HG03064 (cell line): ENCODE measurements around the gene COCH.
"Not testable (repeated sequence)": the region's sequence is repeated elsewhere in the genome, so short reads cannot be mapped to it uniquely, and the experiment has no call there.

Experiments used
- ATAC-seq: cut with Tn5 transposase; IDR thresholded peaks from one replicate; pipeline ENCODE4 v1.9.1; 2021; ENCODE audit warnings: low read depth; ENCODE audit not compliant: unreplicated experiment

Gene COCH

DNA sequence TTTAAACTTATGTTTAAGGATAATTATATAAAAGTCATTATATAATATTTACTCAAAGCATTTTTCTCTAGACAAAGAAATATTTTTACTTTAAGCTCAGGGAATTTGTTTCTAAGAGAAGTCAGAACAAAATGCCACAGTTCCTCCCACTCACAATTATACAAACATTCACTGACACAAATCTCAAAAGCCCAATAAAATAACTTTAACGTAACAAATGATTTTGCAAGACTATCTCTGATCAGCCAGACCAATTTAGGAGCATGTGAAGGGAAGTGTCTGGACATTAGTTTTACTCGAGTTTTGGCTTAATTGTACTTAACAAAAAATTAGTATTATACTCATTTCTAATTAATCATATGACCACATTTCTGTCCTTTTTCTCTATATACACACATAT, 41.2 kb downstream of the COCH start:
- ATAC-seq, result no peak

DNA sequence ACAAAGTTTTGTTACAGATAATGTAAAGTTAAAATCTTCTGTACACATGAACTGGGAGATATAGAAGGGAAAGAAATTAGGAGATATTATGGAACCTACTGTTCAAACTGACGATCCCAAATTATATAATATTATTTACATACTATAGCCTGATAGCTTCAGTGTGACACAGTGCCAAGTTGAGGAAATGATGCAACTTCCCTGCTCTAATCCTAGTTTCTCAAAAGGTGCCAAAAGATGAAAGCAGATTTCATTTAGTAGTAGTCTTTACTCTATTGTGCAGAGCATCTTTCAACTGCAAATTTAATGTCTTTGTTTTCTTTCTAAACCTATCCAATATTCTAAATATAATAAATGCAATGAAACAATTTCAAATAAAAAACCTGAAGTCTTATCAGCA, 46.9 kb downstream of the COCH start:
- no peak for ATAC-seq

DNA sequence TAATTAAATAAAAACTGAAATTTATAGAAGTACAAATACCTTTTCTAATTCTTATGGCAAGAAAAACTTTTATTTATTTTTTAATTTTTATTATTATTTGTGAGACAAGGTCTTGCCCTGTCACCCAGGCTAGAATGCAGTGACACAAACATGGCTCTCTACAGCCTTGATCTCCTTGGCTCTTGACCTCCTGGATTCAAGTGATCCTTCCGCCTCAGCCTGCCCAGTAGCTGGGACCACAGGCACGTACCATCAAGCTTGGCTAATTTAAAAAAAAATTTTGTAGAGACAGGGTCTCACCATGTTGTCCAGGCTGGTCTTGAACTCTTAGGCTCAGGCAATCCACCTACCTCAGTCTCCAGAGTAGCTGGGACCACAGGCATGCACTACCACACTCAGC, 47.4 kb downstream of the COCH start:
- no peak for ATAC-seq

DNA sequence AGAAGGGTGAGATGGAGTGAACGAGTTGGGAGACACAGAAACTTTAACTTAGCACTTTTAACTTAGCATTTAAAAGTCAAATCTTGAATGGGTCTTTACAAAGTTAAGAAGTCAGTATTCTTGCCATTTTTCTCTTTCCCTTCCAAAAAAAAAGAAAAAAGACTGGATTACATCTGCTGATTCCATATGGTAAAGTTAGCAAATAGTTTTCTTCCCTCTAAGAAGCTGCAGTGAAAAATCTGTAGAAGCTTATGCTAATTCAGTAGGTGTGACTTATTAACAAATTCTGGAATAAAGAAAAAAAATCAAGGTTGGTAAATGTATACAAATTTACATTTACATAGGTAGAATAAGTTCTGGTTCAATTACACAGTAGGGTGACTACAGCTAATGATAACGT, 50.9 kb downstream of the COCH start:
- ATAC-seq, result no peak

DNA sequence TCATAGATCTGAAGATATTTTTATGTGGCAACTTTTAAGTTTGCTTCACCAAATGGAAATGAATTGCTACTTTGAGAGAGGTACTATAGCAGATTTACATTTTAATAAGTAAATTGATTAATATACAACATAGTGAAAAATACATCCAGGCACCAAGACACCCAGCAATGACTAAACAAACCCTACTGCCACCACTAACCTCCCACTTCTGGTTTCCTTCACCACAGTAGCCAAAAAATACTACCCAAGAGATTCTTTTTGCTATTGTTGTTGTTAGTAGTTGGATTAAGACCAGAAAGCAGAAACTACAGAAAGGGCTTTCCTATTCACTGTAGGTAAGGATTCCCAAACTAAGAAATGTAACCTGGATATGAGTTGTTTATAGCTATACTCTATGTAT, 54.1 kb downstream of the COCH start:
- no peak for ATAC-seq

DNA sequence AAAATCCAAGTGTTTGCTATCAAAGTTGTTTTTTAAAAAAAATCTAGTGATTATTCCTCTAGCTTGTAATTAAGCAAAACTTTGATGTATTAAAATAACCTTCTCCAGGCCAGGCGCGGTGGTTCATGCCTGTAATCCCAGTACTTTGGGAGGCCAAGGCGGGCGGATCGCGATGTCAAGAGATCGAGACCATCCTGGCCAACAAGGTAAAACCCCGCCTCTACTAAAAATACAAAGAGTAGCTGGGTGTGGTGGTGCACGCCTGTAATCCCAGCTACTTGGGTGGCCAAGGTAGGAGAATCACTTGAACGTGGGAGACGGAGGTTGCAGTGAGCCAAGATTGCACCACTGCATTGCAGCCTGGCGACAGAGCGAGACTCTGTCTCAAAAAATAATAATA, 59.6 kb downstream of the COCH start:
- not testable (repeated sequence) for ATAC-seq

DNA sequence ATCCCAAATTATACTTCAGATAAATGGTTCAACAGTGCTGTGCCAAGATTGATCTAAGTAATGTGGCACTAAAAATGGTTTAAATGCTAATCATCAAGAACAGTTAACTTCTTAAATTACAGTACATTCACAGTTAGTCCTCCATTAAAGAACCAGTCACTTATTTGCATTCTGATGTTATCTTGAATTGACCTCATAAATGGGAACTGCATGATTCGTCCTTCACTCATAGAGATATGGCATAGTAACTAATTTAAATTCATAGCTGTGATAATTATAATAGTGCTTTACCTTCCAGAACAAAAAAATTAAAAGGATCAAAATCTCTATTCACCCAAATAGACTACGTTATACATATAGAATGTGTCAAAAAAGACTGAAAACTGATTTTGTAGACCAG, 61.1 kb downstream of the COCH start:
- ATAC-seq, result no peak

DNA sequence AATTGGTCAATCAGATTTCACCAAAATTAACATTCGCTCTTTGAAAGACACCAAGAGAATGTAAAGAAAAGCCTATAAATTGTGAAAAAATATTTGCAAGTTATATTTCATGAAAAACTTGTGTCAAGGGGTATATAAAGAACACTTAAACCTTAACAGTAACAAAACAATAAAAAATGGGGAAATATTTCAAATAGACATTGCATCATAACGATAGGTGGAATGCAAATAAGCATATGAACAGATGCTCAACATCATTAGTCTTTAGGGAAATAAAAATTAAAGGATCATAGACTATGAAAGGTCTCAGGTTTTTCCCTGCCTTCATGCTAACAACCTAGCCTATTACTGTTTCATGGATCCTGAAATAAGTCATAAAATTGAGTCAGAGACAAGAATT, 64.3 kb downstream of the COCH start:
- ATAC-seq, result no peak
